Hepatocyte (in vitro differentiated cells): ENCODE results near the gene IGFALS.

Experiments
- EZH2 ChIP-seq: fragments of 200-600 bp; sonication (generic); IDR thresholded peaks from 2 replicates; pipeline ENCODE4 v1.6.1; 2016; ENCODE audit warnings: antibody characterized with exemption, mild to moderate bottlenecking, borderline replicate concordance
- TF ChIP-seq, protein P1 (sequence below): fragments of 200-600 bp; sonication (generic); IDR thresholded peaks from 2 replicates; pipeline ENCODE4 v1.5.1; 2016; ENCODE audit warnings: antibody characterized with exemption, mild to moderate bottlenecking; ENCODE audit not compliant: poor library complexity

GRCh38 chr16:1784977-1785845, 8.3 kb downstream of the IGFALS start:
- TF ChIP-seq, protein P1, sequence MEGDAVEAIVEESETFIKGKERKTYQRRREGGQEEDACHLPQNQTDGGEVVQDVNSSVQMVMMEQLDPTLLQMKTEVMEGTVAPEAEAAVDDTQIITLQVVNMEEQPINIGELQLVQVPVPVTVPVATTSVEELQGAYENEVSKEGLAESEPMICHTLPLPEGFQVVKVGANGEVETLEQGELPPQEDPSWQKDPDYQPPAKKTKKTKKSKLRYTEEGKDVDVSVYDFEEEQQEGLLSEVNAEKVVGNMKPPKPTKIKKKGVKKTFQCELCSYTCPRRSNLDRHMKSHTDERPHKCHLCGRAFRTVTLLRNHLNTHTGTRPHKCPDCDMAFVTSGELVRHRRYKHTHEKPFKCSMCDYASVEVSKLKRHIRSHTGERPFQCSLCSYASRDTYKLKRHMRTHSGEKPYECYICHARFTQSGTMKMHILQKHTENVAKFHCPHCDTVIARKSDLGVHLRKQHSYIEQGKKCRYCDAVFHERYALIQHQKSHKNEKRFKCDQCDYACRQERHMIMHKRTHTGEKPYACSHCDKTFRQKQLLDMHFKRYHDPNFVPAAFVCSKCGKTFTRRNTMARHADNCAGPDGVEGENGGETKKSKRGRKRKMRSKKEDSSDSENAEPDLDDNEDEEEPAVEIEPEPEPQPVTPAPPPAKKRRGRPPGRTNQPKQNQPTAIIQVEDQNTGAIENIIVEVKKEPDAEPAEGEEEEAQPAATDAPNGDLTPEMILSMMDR = no peak
- TF ChIP-seq EZH2 = no peak
